T-helper 2 cell treated with Interferon-gamma antibody and Interleukin-4, amounts not matched to agents 5 μg/mL and 100 μg/mL, for 36 hours (primary cell): ENCODE data around the gene NUDT12.

Experiments
- DNase-seq: peaks from one replicate; pipeline ENCODE4 v3.0.0; 2021; ENCODE audit warnings: low spot score
- H3K27ac Mint-ChIP-seq: one replicate; pipeline ENCODE4 v1.8.0; 2021; ENCODE audit warnings: mild to moderate bottlenecking, mixed read lengths
- H3K27me3 Mint-ChIP-seq: one replicate; pipeline ENCODE4 v1.8.0; 2021; ENCODE audit warnings: low read depth, mixed read lengths
- H3K36me3 Mint-ChIP-seq: one replicate; pipeline ENCODE4 v1.8.0; 2021; ENCODE audit warnings: low read depth, mixed read lengths
- H3K4me1 Mint-ChIP-seq: one replicate; pipeline ENCODE4 v1.8.0; 2021; ENCODE audit warnings: low read depth, mixed read lengths
- H3K4me3 Mint-ChIP-seq: one replicate; pipeline ENCODE4 v1.8.0; 2022; ENCODE audit warnings: mild to moderate bottlenecking, moderate library complexity, mixed read lengths
- H3K9me3 Mint-ChIP-seq: one replicate; pipeline ENCODE4 v1.8.0; 2021; ENCODE audit warnings: mixed read lengths

Gene NUDT12

GRCh38 chr5:103571730-103572129 is 9.1 kb upstream of the NUDT12 start:
- Mint-ChIP-seq H3K27ac (no peak overlapping the region), H3K4me3 (no peak overlapping the region), H3K9me3 (no peaks in the 10 kb centered on the region), H3K27me3 (no peaks in the 10 kb centered on the region), H3K4me1 (no peaks in the 10 kb centered on the region), H3K36me3 (no peaks in the 10 kb centered on the region)
- no peak for DNase-seq

GRCh38 chr5:103569313-103570060 is 6.9 kb upstream of the NUDT12 start:
- no peaks in the 10 kb centered on the region for H3K27me3 Mint-ChIP-seq
- H3K4me3 Mint-ChIP-seq, result no peak overlapping the region
- no peak for DNase-seq
- H3K9me3 Mint-ChIP-seq, result no peaks in the 10 kb centered on the region
- no peak overlapping the region for H3K27ac Mint-ChIP-seq
- H3K4me1 Mint-ChIP-seq, result no peaks in the 10 kb centered on the region
- no peaks in the 10 kb centered on the region for H3K36me3 Mint-ChIP-seq

- peaks cover 14% of the 10 kb centered on the region for H3K4me1 Mint-ChIP-seq
- DNase-seq, result no peak
- no peaks in the 10 kb centered on the region for H3K9me3 Mint-ChIP-seq
- H3K27me3 Mint-ChIP-seq, result no peaks in the 10 kb centered on the region
- no peak overlapping the region for H3K27ac Mint-ChIP-seq
- H3K4me3 Mint-ChIP-seq, result no peak overlapping the region
- no peaks in the 10 kb centered on the region for H3K36me3 Mint-ChIP-seq
Observed at GRCh38 chr5:103565719-103566118, 3.1 kb upstream of the NUDT12 start.

GRCh38 chr5:103561685-103562452 is 720 bp downstream of the NUDT12 start:
- no peak for DNase-seq

GRCh38 chr5:103560826-103561225 is 1.8 kb downstream of the NUDT12 start:
- H3K4me1 Mint-ChIP-seq, result peaks cover 14% of the 10 kb centered on the region
- no peaks in the 10 kb centered on the region for H3K27me3 Mint-ChIP-seq
- H3K27ac Mint-ChIP-seq, result no peak overlapping the region
- no peaks in the 10 kb centered on the region for H3K36me3 Mint-ChIP-seq
- DNase-seq, result no peak
- H3K4me3 Mint-ChIP-seq, result no peak overlapping the region
- H3K9me3 Mint-ChIP-seq, result no peaks in the 10 kb centered on the region

More at GRCh38 chr5:103561685-103562452, 720 bp downstream of the NUDT12 start:
- H3K9me3 Mint-ChIP-seq, result no peaks in the 10 kb centered on the region
- no peaks in the 10 kb centered on the region for H3K36me3 Mint-ChIP-seq
- peak overlapping the region; percentile 89 for H3K4me3 Mint-ChIP-seq
- no peaks in the 10 kb centered on the region for H3K27me3 Mint-ChIP-seq
- H3K4me1 Mint-ChIP-seq, result peaks cover 14% of the 10 kb centered on the region
- H3K27ac Mint-ChIP-seq, result peak overlapping the region; percentile 55

GRCh38 chr5:103546858-103547257 is 15.7 kb downstream of the NUDT12 start:
- Mint-ChIP-seq H3K4me3 (no peak overlapping the region), H3K9me3 (no peaks in the 10 kb centered on the region), H3K4me1 (no peaks in the 10 kb centered on the region), H3K36me3 (no peaks in the 10 kb centered on the region), H3K27me3 (no peaks in the 10 kb centered on the region), H3K27ac (no peak overlapping the region)
- DNase-seq, result no peak

- H3K36me3 Mint-ChIP-seq, result no peaks in the 10 kb centered on the region
- no peak overlapping the region for H3K27ac Mint-ChIP-seq
- no peaks in the 10 kb centered on the region for H3K9me3 Mint-ChIP-seq
- H3K4me1 Mint-ChIP-seq, result no peaks in the 10 kb centered on the region
- no peak overlapping the region for H3K4me3 Mint-ChIP-seq
- H3K27me3 Mint-ChIP-seq, result no peaks in the 10 kb centered on the region
- DNase-seq, result no peak
Observed at GRCh38 chr5:103542441-103542840, 20.1 kb downstream of the NUDT12 start.

GRCh38 chr5:103541569-103541968 is 21.0 kb downstream of the NUDT12 start:
- Mint-ChIP-seq H3K4me3 (no peak overlapping the region), H3K27ac (no peak overlapping the region), H3K4me1 (no peaks in the 10 kb centered on the region), H3K36me3 (no peaks in the 10 kb centered on the region), H3K9me3 (no peaks in the 10 kb centered on the region), H3K27me3 (no peaks in the 10 kb centered on the region)
- no peak for DNase-seq

- H3K4me3 Mint-ChIP-seq, result no peak overlapping the region
- no peaks in the 10 kb centered on the region for H3K4me1 Mint-ChIP-seq
Observed at GRCh38 chr5:103541114-103541513, 21.5 kb downstream of the NUDT12 start.

GRCh38 chr5:103539376-103540330 is 22.9 kb downstream of the NUDT12 start:
- Mint-ChIP-seq H3K4me1 (no peaks in the 10 kb centered on the region), H3K27ac (no peak overlapping the region), H3K27me3 (no peaks in the 10 kb centered on the region), H3K9me3 (no peaks in the 10 kb centered on the region), H3K36me3 (no peaks in the 10 kb centered on the region), H3K4me3 (no peak overlapping the region)
- DNase-seq, result no peak

More at GRCh38 chr5:103541114-103541513, 21.5 kb downstream of the NUDT12 start:
- H3K36me3 Mint-ChIP-seq, result no peaks in the 10 kb centered on the region
- no peaks in the 10 kb centered on the region for H3K27me3 Mint-ChIP-seq
- DNase-seq, result no peak
- H3K27ac Mint-ChIP-seq, result no peak overlapping the region
- no peaks in the 10 kb centered on the region for H3K9me3 Mint-ChIP-seq

- Mint-ChIP-seq H3K9me3 (no peaks in the 10 kb centered on the region), H3K27ac (no peak overlapping the region), H3K4me3 (no peak overlapping the region), H3K4me1 (no peaks in the 10 kb centered on the region), H3K27me3 (no peaks in the 10 kb centered on the region), H3K36me3 (no peaks in the 10 kb centered on the region)
- no peak for DNase-seq
Observed at GRCh38 chr5:103532086-103532734, 30.4 kb downstream of the NUDT12 start.

- Mint-ChIP-seq H3K4me3 (no peak overlapping the region), H3K4me1 (peaks cover 4% of the 10 kb centered on the region), H3K27ac (no peak overlapping the region), H3K27me3 (peaks cover 10% of the 10 kb centered on the region), H3K36me3 (no peaks in the 10 kb centered on the region), H3K9me3 (no peaks in the 10 kb centered on the region)
- no peak for DNase-seq
Observed at GRCh38 chr5:103526164-103526915, 36.2 kb downstream of the NUDT12 start.

- no peak overlapping the region for H3K27ac Mint-ChIP-seq
- no peak overlapping the region for H3K4me3 Mint-ChIP-seq
- peaks cover 4% of the 10 kb centered on the region for H3K4me1 Mint-ChIP-seq
- peaks cover 10% of the 10 kb centered on the region for H3K27me3 Mint-ChIP-seq
- DNase-seq, result no peak
- no peaks in the 10 kb centered on the region for H3K36me3 Mint-ChIP-seq
- no peaks in the 10 kb centered on the region for H3K9me3 Mint-ChIP-seq
Observed at GRCh38 chr5:103525361-103525760, 37.2 kb downstream of the NUDT12 start.
